Panc1 (cell line): Measurements from ENCODE around the gene TFF1. TPM values are rescaled to one million over a fixed set of nuclear protein-coding genes. Genes with fewer than 3 reads are reported as not detected.

ENCODE experiments used
- ATAC-seq: fragments of 200-7000 bp; cut with Tn5 transposase; 2 replicates; pipeline ENCODE4 v1.9.1; 2020; ENCODE audit warnings: mild to moderate bottlenecking, moderate library complexity
- BruUV-seq: library from RNA; stranded (reverse); fragments of 400-500 nt; replicated peaks from 2 replicates; lab custom pipeline; 2021; lab: Mats Ljungman, UMichigan
- CTCF ChIA-PET: fragments of 300-600 bp; sonication (Branson Sonifier 250); formaldehyde crosslinking; loops from one replicate; lab custom pipeline; 2022; ENCODE audit warnings: antibody characterized with exemption; lab: Charles Lee
- POLR2A ChIA-PET: fragments of 300-600 bp; sonication (Branson Sonifier 250); formaldehyde crosslinking; loops from one replicate; lab custom pipeline; 2022; ENCODE audit warnings: antibody characterized with exemption; lab: Charles Lee
- DNase-seq: peaks from one replicate; pipeline ENCODE4 v3.0.0-alpha.2; 2010; ENCODE audit warnings: low read depth, low spot score
- H3K27ac ChIP-seq: 2 replicates; pipeline ENCODE4 v1.5.1; 2011; ENCODE audit warnings: mild to moderate bottlenecking, low read length, inconsistent platforms
- H3K27me3 ChIP-seq: fragments of 200-500 bp; sonication (Bioruptor generic); 2 replicates; pipeline ENCODE4 v1.6.0; 2014; ENCODE audit warnings: low read length, inconsistent platforms; ENCODE audit not compliant: control insufficient read depth, insufficient read depth
- H3K36me3 ChIP-seq: fragments of 200-500 bp; sonication (Bioruptor generic); 2 replicates; pipeline ENCODE4 v1.5.1; 2014; ENCODE audit warnings: inconsistent platforms, mild to moderate bottlenecking, low read length, moderate library complexity; ENCODE audit not compliant: control insufficient read depth, insufficient read depth
- H3K4me1 ChIP-seq: 2 replicates; pipeline ENCODE4 v1.5.1; 2011; ENCODE audit warnings: inconsistent platforms, mild to moderate bottlenecking, low read length, moderate library complexity; ENCODE audit not compliant: control insufficient read depth, insufficient read depth
- H3K4me3 ChIP-seq, 2 experiments: 2 replicates each; pipeline ENCODE4 v1.5.1; 2011 to 2012; ENCODE audit warnings: low read depth in 2 of 2, low read length in 2 of 2, mild to moderate bottlenecking in 2 of 2, inconsistent platforms in 1 of 2, moderate library complexity in 1 of 2
- H3K9me3 ChIP-seq: fragments of 200-500 bp; sonication (Bioruptor generic); 2 replicates; pipeline ENCODE4 v1.5.1; 2014; ENCODE audit warnings: low read depth, mild to moderate bottlenecking, inconsistent platforms, low read length, moderate library complexity; ENCODE audit not compliant: control insufficient read depth, insufficient read depth
- POLR2AphosphoS5 ChIP-seq: IDR thresholded peaks from 2 replicates; pipeline ENCODE4 v1.6.1; 2012; ENCODE audit warnings: mild to moderate bottlenecking, low read depth, low read length, moderate library complexity
- SIN3A ChIP-seq: IDR thresholded peaks from 2 replicates; pipeline ENCODE4 v1.6.1; 2012; ENCODE audit warnings: low read depth, mild to moderate bottlenecking, low read length, moderate library complexity, borderline replicate concordance; ENCODE audit not compliant: insufficient read depth
- TCF7L2 ChIP-seq: IDR thresholded peaks from 2 replicates; pipeline ENCODE4 v1.6.1; 2011; ENCODE audit warnings: mild to moderate bottlenecking, low read depth, low read length, inconsistent platforms
- in situ Hi-C: cut with HindIII; loops from 2 replicates; pipeline ENCODE4 v1.10.0; 2016; ENCODE audit warnings: low sequenced_read_pairs, low pct_unique_long_range_greater_than_20kb
- intact Hi-C: fragments of 100-400 bp; cut with micrococcal nuclease; formaldehyde crosslinking; loops from one replicate; pipeline ENCODE4 v1.10.0; 2022; ENCODE audit not compliant: unreplicated experiment
- total RNA-seq: library from RNA; stranded (reverse); gene quantifications from one replicate; pipeline ENCODE4 v1.2.1, GENCODE V29; 2021; ENCODE audit not compliant: unreplicated experiment
- TF ChIP-seq, protein P1 (sequence below), 2 experiments: IDR thresholded peaks; 2 replicates each; pipeline ENCODE4 v1.6.1; 2011 to 2012; ENCODE audit warnings: low read depth in 2 of 2, control low read depth in 1 of 2, low read length in 1 of 2, mild to moderate bottlenecking in 1 of 2, moderate library complexity in 1 of 2; ENCODE audit not compliant: insufficient read depth in 1 of 2
- TF ChIP-seq, protein P2 (sequence below): fragments of 450-650 bp; IDR thresholded peaks from 2 replicates; pipeline ENCODE4 v1.5.1; 2017; ENCODE audit warnings: mild to moderate bottlenecking

The TFF1 gene
- total RNA-seq, 1 experiment from 2014 or later: 0.36 TPM

DNA sequence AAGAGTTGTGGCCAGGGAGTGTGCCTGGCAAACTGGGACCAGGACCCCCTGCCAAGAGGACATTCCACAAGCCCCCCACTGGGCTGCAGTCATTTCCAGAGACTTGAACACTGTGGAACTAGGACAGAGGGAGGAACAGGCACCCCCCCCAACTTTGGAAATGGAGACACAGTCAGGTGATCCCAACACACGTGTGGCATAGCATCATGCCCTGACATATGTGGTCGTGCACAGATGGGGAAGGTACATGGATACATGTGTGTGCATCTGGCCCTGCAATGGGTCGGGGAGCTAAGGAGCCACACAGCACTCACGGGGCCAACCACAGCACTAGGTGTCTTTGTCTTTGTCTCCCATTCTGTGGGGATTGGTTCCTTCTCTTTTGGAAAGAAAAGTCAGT, 44.5 kb downstream of the TFF1 start:
- Histone ChIP-seq H3K27me3 (peaks cover 3% of the 10 kb centered on the region; the same call in 1 of the 2 replicates), H3K4me1 (no peaks in the 10 kb centered on the region), H3K36me3 (no peaks in the 10 kb centered on the region), H3K27ac (no peak overlapping the region), H3K9me3 (no peaks in the 10 kb centered on the region), H3K4me3 (no peak overlapping the region)
- BruUV-seq: no TSS peak
- ChIA-PET CTCF (no interaction called here), POLR2A (no interaction called here)
- TF ChIP-seq SIN3A (no peak), TCF7L2 (no peak), POLR2AphosphoS5 (no peak)
- TF ChIP-seq, protein P1, sequence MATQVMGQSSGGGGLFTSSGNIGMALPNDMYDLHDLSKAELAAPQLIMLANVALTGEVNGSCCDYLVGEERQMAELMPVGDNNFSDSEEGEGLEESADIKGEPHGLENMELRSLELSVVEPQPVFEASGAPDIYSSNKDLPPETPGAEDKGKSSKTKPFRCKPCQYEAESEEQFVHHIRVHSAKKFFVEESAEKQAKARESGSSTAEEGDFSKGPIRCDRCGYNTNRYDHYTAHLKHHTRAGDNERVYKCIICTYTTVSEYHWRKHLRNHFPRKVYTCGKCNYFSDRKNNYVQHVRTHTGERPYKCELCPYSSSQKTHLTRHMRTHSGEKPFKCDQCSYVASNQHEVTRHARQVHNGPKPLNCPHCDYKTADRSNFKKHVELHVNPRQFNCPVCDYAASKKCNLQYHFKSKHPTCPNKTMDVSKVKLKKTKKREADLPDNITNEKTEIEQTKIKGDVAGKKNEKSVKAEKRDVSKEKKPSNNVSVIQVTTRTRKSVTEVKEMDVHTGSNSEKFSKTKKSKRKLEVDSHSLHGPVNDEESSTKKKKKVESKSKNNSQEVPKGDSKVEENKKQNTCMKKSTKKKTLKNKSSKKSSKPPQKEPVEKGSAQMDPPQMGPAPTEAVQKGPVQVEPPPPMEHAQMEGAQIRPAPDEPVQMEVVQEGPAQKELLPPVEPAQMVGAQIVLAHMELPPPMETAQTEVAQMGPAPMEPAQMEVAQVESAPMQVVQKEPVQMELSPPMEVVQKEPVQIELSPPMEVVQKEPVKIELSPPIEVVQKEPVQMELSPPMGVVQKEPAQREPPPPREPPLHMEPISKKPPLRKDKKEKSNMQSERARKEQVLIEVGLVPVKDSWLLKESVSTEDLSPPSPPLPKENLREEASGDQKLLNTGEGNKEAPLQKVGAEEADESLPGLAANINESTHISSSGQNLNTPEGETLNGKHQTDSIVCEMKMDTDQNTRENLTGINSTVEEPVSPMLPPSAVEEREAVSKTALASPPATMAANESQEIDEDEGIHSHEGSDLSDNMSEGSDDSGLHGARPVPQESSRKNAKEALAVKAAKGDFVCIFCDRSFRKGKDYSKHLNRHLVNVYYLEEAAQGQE (IDR thresholded peaks at IDR 0.05; ENCODE audit: insufficient read depth in 1 of 2, low read depth in 2 of 2, low read length in 1 of 2): no peak
- TF ChIP-seq, protein P2, sequence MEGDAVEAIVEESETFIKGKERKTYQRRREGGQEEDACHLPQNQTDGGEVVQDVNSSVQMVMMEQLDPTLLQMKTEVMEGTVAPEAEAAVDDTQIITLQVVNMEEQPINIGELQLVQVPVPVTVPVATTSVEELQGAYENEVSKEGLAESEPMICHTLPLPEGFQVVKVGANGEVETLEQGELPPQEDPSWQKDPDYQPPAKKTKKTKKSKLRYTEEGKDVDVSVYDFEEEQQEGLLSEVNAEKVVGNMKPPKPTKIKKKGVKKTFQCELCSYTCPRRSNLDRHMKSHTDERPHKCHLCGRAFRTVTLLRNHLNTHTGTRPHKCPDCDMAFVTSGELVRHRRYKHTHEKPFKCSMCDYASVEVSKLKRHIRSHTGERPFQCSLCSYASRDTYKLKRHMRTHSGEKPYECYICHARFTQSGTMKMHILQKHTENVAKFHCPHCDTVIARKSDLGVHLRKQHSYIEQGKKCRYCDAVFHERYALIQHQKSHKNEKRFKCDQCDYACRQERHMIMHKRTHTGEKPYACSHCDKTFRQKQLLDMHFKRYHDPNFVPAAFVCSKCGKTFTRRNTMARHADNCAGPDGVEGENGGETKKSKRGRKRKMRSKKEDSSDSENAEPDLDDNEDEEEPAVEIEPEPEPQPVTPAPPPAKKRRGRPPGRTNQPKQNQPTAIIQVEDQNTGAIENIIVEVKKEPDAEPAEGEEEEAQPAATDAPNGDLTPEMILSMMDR: no peak
- ATAC-seq: no peak
- no peak for DNase-seq
- in situ Hi-C loops (no loop called here), intact Hi-C loops (no loop called here)

DNA sequence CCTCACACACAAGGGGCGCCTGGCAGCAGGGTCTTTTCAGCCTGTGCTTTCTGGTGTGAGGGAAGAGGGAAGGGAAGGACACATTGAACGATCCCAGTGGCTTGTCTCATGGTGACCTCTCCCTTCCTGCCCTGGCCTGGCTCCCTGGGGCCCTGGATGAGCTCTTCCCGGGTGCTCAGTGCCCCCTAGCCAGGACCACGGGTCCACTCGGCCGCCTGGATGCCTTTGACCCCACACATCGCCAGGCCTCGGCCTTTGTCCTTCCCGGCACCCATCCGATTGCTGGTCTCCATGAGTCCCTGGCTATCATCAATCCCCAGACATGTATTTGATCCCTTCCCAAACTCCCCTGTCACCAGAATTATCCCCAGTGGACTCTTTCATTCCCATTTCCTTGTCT, 45.1 kb downstream of the TFF1 start:
- intact Hi-C loops: no loop called here
- Histone ChIP-seq H3K27ac (no peak overlapping the region), H3K4me1 (no peaks in the 10 kb centered on the region), H3K9me3 (no peaks in the 10 kb centered on the region), H3K4me3 (no peak overlapping the region), H3K36me3 (no peaks in the 10 kb centered on the region), H3K27me3 (peaks cover 3% of the 10 kb centered on the region; the same call in 1 of the 2 replicates)
- TF ChIP-seq, protein P1 (IDR thresholded peaks at IDR 0.05; ENCODE audit: insufficient read depth in 1 of 2, low read depth in 2 of 2, low read length in 1 of 2): no peak
- TF ChIP-seq, protein P2: no peak
- no peak for TF ChIP-seq TCF7L2
- POLR2A ChIA-PET: no interaction called here
- in situ Hi-C loops: no loop called here
- CTCF ChIA-PET: no interaction called here
- ATAC-seq (no peak), DNase-seq (no peak)
- BruUV-seq: no TSS peak
